ENCODE data around the gene PTTG2. TPM values are rescaled to one million over a fixed set of nuclear protein-coding genes. Genes with fewer than 3 reads are reported as not detected.
A peak's percentile ranks its signal among the peaks of the same experiment; 100 is the strongest.

The PTTG2 gene
- total and polyA plus RNA-seq, 2 of the 13 experiments (the other 11 are each of a cell fraction or from before 2014, with no cell fraction given), result not detected

DNA sequence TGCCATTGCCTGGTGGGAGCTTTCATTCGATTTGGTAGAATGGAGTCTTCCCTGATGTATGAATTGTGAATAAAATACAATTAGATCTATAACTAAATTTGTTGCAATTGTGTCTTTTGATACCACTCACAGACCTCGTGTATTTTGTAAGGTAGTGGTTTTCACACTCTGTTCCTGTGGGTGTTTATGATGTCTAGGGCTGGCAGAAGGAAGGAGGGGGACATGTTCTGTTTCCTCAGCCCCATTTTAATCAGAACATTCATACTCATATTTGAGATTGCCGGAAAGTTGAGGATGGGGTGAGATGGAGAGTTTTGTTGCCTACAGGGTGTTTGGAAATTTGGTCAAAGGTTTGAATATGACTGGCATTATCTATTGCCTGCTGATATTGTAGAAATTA lies 42.9 kb downstream of the PTTG2 start:
- Histone ChIP-seq H3K9ac (ENCODE audit: insufficient read depth, low read depth, low read length) (no peak overlapping the region), H3K4me1 (ENCODE audit: insufficient read depth, low read length) (peaks cover 17% of the 10 kb centered on the region), H3K27ac (ENCODE audit: extremely low read length, insufficient read depth, low read length) (no peak overlapping the region), H3K79me2 (ENCODE audit: insufficient read depth, low read length) (peaks cover 3% of the 10 kb centered on the region), H2AFZ (ENCODE audit: low read length) (no peak overlapping the region), H3K9me3 (ENCODE audit: low read length) (no peaks in the 10 kb centered on the region), H3K27me3 (ENCODE audit: control insufficient read depth in 1 of 2, insufficient read depth in 2 of 2, low read length in 2 of 2) (no peaks in the 10 kb centered on the region), H3K4me2 (ENCODE audit: low read depth, low read length) (no peak overlapping the region), H3K4me3 (replicated peaks in 1 of 3; ENCODE audit: insufficient read depth in 1 of 3, low read depth in 2 of 3, low read length in 3 of 3) (no peak overlapping the region), H4K20me1 (ENCODE audit: insufficient read depth, low read length) (no peaks in the 10 kb centered on the region), H3K36me3 (replicated peaks in 1 of 2; ENCODE audit: control insufficient read depth in 1 of 2, insufficient read depth in 2 of 2, low read length in 2 of 2) (no peaks in the 10 kb centered on the region)
- BruUV-seq (replicated peaks), result no TSS peak
- ChIA-PET POLR2A (no interaction called here), CTCF (ENCODE audit: low intra/inter-chr PET ratio, low total read pairs) (no interaction called here)
- TF ChIP-seq, protein P1, sequence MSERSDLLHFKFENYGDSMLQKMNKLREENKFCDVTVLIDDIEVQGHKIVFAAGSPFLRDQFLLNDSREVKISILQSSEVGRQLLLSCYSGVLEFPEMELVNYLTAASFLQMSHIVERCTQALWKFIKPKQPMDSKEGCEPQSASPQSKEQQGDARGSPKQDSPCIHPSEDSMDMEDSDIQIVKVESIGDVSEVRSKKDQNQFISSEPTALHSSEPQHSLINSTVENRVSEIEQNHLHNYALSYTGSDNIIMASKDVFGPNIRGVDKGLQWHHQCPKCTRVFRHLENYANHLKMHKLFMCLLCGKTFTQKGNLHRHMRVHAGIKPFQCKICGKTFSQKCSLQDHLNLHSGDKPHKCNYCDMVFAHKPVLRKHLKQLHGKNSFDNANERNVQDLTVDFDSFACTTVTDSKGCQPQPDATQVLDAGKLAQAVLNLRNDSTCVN (CRISPR knock-in tag; IDR thresholded peaks at IDR 0.05; ENCODE audit: borderline replicate concordance), result no peak
- no peak for ATAC-seq
- in situ Hi-C loops (cut with HindIII; ENCODE audit: extremely low pct_ligation_motif_present, low pct_unique_long_range_greater_than_20kb), result no loop called here
- DNase-seq (ENCODE audit: low spot score), result no peak
- intact Hi-C loops (cut with micrococcal nuclease; ENCODE audit: unreplicated experiment), result no loop called here
- no peak for FAIRE-seq
- 81% methylated on average over 3 of the region's 3 CpGs for WGBS (ENCODE audit: low lambda C conversion rate)

DNA sequence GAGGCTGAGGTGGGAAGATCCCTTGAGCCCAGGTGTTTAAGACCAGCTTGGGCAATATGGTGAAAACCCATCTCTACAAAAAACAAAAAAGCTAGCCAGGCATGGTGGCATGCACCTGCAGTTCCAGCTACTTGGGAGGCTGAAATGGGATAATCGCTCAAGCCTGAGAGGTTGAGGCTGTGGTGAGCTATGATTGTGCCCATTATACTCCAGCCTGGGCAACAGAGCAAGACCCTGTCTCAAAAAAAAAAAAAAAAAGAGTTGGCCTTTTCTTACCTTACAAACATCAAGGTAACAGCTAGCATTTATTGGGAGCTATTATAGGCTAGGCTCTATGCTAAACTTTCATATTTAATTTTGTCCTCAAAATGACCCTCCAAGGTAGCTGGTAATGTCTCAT lies 43.4 kb downstream of the PTTG2 start:
- DNase-seq (ENCODE audit: low spot score), result no peak
- 0 out of 2 replicates have a peak, but pooled peaks have one; percentile 28 for TF ChIP-seq ZNF121 (CRISPR knock-in tag; IDR thresholded peaks at IDR 0.05)
- TF ChIP-seq, protein P2, sequence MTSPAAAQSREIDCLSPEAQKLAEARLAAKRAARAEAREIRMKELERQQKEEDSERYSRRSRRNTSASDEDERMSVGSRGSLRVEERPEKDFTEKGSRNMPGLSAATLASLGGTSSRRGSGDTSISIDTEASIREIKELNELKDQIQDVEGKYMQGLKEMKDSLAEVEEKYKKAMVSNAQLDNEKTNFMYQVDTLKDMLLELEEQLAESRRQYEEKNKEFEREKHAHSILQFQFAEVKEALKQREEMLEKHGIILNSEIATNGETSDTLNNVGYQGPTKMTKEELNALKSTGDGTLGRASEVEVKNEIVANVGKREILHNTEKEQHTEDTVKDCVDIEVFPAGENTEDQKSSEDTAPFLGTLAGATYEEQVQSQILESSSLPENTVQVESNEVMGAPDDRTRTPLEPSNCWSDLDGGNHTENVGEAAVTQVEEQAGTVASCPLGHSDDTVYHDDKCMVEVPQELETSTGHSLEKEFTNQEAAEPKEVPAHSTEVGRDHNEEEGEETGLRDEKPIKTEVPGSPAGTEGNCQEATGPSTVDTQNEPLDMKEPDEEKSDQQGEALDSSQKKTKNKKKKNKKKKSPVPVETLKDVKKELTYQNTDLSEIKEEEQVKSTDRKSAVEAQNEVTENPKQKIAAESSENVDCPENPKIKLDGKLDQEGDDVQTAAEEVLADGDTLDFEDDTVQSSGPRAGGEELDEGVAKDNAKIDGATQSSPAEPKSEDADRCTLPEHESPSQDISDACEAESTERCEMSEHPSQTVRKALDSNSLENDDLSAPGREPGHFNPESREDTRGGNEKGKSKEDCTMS (CRISPR knock-in tag; conservative IDR thresholded peaks at IDR 0.05), result no peak
- TF ChIP-seq CC2D1A (CRISPR knock-in tag; IDR thresholded peaks at IDR 0.05), result no peak
- 90% methylated on average over 1 of the region's 1 CpG for WGBS (ENCODE audit: low lambda C conversion rate)
- Histone ChIP-seq H3K4me3 (replicated peaks in 1 of 3; ENCODE audit: insufficient read depth in 1 of 3, low read depth in 2 of 3, low read length in 3 of 3) (no peak overlapping the region), H2AFZ (ENCODE audit: low read length) (no peak overlapping the region), H3K4me2 (ENCODE audit: low read depth, low read length) (no peak overlapping the region), H3K27me3 (ENCODE audit: control insufficient read depth in 1 of 2, insufficient read depth in 2 of 2, low read length in 2 of 2) (no peaks in the 10 kb centered on the region), H3K36me3 (replicated peaks in 1 of 2; ENCODE audit: control insufficient read depth in 1 of 2, insufficient read depth in 2 of 2, low read length in 2 of 2) (no peaks in the 10 kb centered on the region), H4K20me1 (ENCODE audit: insufficient read depth, low read length) (no peaks in the 10 kb centered on the region), H3K27ac (ENCODE audit: extremely low read length, insufficient read depth, low read length) (no peak overlapping the region), H3K9ac (ENCODE audit: insufficient read depth, low read depth, low read length) (no peak overlapping the region), H3K4me1 (ENCODE audit: insufficient read depth, low read length) (peaks cover 22% of the 10 kb centered on the region), H3K9me3 (ENCODE audit: low read length) (no peaks in the 10 kb centered on the region), H3K79me2 (ENCODE audit: insufficient read depth, low read length) (peaks cover 3% of the 10 kb centered on the region)
- BruUV-seq (replicated peaks), result no TSS peak
- in situ Hi-C loops (cut with HindIII; ENCODE audit: extremely low pct_ligation_motif_present, low pct_unique_long_range_greater_than_20kb) (no loop called here), intact Hi-C loops (cut with micrococcal nuclease; ENCODE audit: unreplicated experiment) (no loop called here)
- no peak for FAIRE-seq
- no peak for ATAC-seq
- ChIA-PET CTCF (ENCODE audit: low intra/inter-chr PET ratio, low total read pairs) (no interaction called here), POLR2A (no interaction called here)

Measured in HepG2 (cell line).